Fibroblast of skin of back (primary cell): ENCODE measurements around the gene OR4D9.

Experiments
- DNase-seq: peaks from one replicate; pipeline ENCODE4 v3.0.0-alpha.2; 2013

The OR4D9 gene

DNA sequence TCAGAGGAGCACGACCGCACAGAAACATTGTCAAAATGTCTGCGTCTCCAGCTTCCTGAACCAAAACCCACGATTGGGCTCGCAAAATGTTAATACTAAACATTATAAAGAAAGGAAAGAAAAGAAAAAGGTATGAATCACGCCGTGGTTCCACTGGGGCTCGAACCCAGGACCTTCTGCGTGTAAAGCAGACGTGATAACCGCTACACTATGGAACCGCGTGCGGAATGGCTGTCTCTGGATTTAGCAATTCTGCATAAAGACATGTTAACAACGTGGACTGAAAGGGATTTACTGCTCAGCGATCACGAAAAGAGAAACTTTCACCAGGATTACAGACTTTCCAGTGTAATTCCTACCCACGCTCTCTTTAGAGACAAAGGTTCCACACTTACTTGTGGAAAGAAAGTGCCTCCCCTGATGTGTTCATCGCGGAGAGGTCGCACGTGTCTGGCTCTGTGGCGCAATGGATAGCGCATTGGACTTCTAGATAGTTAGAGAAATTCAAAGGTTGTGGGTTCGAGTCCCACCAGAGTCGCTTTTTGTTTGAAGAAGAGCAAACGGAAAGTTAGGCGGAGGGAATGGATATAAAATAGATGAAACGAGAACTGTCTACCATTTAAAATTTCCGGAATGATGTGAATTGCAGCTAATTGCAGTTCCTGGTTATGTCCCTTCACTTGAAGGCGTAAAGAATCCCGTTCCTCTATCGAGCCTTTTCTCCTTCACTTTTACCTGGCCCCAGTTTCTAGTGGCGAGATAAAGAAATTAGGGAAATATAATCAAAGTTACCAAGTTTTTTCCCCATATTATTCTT, 39.7 kb downstream of the OR4D9 start:
- peak; percentile 92 for DNase-seq

- DNase-seq = peak; percentile 78
These were observed 40.6 kb downstream of the OR4D9 start for GRCh38 chr11:59551659-59552521.

DNA sequence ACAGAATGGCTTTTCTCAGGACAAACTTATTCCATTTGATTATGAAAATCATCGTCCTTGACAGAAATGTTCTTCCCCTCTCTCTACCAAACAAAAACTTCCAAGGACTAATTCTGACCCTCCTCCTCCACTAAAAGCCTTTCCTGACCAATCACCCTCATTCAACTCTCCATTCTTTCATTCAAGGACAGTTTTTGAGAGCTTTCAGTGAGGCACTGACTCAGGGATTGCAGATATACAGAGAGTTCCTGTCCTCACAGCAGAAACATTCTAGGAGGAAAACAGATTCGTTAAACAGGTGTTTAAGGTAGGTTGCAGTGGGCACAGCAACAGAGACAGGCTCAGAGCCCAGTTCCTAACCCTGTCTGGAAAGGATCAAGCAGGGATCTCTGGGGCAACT, 41.5 kb downstream of the OR4D9 start:
- no peak for DNase-seq

DNA sequence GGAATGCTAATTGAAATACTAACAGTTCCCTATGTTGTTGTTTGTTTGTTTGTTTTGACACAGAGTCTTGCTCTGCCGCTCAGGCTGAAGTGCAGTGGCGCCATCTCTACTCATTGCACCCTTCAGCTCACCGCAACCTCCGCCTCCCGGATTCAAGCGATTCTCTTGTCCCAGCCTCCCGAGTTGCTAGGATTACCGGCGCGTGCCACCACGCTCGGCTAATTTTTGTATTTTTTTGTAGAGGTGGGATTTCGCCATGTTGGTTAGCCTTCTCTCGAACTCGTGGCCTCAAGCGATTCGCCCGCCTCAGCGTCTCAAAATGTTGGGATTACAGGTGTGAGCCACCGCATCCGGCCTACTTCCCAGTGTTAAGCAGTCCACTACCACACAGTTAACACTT, 42.0 kb downstream of the OR4D9 start:
- no peak for DNase-seq

GRCh38 chr11:59555601-59556114, 44.3 kb downstream of the OR4D9 start:
- DNase-seq = no peak

- DNase-seq = peak; percentile 90
These were observed 45.0 kb downstream of the OR4D9 start for GRCh38 chr11:59556115-59556916.

DNA sequence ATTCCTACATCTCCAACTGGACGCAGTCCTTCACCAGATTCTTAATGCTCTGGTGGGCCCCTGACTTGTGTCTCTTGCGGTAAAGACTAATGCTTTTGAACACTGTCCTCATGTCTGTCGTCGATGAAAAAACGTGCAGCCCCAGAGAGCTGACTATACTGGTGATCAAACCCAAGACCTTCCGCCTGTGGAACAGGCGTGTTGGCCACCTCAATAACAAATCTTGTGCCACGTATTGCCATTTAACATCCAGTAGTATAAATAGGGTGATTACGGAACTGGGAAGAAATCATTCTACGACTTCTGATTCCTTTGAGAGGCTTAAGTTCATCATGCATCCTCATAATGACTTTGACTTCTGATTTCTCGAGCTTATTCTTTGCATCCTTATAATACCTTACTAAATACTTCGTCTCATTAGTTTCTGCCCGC, 45.6 kb downstream of the OR4D9 start:
- peak; percentile 59 for DNase-seq

DNA sequence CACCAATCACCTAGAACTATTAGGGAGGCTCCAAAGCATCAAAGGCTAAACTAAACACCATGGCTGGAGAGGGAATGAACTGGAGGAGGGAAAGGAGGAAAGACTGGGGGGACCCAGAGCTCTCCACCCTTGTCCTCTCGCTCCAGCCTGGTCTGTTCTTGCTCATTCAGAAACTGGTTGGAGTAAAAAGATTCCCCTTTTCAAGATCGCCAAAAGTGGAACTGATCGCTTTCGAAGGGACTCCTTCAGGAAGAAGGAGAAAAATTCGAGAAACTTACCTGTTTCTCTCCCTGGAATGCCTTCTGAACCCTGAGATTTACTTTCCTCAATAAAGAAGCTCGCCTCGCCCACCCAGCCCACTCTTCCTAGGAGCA, 46.9 kb downstream of the OR4D9 start:
- DNase-seq = no peak

GRCh38 chr11:59559886-59560285, 48.5 kb downstream of the OR4D9 start:
- DNase-seq = no peak

DNA sequence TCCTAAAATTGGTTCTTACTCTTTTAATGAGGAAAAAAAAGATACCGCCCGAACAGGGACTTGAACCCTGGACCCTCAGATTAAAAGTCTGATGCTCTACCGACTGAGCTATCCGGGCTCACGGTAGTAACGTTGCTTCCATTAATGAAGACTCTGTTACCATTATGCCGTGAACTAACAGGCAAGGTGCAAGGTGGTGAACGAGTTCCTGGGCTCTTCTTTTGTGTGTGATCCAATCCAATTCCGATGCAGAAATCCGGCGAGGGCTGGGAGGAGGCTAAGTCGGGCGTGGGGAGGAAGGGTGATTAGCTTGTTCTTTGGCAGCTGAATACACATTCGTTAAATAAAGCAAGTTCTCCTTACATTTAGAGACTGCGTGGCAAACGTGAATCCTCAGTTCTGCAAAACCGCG, 49.0 kb downstream of the OR4D9 start:
- DNase-seq = peak; percentile 69

DNA sequence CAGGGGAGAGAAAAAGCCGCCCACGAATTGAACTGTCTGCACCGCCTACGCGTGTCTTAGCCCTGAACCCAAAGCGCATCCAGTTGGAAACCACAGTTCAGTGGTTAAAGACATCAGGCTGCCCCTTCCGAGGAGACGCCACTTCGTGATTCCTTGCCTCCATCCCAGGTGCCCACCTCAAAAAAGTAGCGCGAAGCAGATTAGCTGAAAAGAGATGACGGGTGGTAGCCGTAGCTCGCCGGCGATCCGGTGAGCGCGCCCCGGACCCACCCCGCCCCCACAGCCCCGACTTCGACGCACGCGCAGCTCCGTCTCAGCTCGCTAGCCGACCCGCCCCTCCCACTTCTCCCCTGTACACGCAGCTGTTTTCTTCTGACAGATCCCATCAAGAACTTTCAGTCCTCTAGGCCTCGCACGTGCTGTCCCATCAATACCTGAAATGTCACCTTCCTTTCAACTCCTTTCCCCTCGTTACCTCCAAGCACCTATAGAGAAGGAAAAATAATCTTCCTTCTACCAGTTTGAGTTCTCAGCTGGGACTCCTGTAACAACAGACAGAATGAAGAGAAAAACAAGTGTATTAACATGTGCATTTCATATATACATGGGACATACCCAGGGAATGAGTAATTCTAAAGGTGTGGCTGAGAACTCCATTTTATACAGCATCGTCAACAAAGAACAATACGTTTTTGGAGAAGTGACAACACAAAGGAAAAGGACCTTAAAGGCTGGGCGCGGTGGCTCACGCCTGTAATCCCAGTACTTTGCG, 49.5 kb downstream of the OR4D9 start:
- DNase-seq = peak; percentile 80

DNA sequence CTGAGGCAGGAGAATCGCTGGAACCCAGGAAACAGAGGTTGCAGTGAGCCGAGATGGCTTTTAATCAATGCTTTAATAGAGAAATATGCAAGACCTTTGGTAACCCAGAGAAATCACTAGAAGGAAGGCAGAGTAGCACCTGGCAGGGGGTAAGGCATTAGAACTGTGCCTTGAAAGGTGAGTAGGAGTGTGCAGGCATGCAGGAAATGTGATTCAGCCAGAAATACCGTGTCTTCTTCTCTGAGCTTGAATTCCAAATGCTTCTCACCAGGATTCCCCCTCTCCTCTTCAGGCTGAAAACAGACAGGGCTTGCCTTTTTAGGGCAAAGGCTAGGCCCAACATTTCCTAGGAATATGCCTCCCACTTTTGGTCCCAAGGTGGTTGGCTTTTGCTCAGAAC, 51.0 kb downstream of the OR4D9 start:
- no peak for DNase-seq
